ENCODE data around the gene TREML2.
"Not testable (repeated sequence)": the region's sequence is repeated elsewhere in the genome, so short reads cannot be mapped to it uniquely, and the experiment has no call there.

The TREML2 gene

DNA sequence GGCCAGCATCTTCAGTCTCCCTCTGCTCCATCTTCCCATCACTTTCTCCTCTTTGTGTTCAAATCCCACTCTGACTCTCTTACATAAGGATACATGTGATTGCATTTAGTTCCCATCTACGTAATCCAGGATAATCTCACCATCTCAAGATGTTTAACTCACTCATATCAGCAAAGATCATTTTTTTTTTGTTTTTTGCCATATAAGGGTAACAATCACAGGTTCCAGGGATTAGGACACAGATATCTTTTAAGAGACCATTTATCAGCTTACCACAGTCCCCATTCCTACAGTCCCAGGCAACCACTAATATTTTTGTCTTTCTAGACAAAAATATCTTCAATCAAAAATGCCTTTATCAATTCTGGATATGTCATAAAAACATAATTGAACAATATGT is 3.2 kb upstream of the TREML2 start:
- DNase-seq, result no peak

- no peak for DNase-seq
Measured at GRCh38 chr6:41201764-41202173, 820 bp upstream of the TREML2 start.

DNA sequence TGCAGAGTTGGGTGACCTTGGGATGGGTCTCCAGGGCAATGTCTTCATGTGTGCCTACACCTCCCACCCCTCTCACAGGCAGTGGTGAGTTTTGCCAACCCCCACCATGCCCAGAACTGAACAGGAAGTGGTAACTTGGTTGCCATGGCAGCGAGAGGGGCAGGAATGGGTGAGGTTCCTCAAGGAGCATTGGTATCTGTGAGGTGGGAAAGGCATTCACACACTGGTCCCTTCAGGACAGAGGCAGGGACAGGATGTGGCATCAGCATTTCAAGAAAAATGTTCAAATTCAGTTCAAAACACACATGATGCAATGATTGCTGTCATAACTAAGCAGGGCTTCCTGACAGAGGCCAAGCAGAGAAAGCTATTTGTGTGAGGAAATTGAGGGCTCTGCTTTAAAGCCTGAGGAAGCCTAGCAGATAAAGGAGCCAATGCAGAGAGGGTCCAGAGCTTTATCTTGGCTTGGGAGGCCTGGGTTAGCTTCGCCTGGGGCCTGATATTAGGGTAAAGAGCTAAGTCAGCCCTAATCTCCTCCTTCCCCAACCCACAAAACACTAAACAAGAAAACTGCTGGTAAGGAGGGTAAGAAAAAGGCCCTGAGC is 551 bp downstream of the TREML2 start:
- DNase-seq, result peak in 1 of 2 experiments; percentile 2

DNA sequence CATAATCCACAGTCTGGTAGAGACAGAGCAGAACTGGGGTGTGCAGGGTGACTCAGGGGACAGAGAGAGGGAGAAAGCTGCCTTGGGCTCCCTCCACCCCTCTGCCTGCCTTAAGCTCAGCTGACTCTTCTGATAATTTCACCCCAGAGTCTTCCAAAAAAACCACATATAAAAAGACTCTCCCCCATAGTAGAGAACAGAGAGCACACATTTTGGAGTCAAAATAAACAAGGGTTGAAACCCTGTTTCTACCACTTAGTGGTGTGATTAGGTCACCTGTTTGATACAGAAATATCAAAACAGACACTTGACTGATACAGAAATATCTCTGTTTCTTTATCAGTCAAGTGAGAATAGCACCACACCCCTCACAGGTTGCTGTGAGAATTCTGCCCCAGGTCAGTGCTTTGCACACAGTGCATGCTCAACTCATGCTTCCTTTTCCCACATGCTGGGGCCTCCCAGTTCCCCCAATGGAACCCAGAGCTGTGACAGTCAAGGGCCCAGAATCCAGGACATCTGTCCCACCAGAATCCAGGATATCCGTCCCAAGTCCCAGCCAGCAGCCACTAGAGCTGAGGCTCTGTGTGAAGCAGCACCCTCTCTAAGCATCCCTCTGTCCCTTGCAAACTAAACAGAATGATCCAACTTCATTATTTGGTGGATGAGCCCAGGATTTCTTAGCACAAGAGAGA is 1.2 kb downstream of the TREML2 start:
- no peak for DNase-seq

- DNase-seq, result no peak
Measured at GRCh38 chr6:41197234-41197633, 3.7 kb downstream of the TREML2 start.

GRCh38 chr6:41194386-41194785 is 6.6 kb downstream of the TREML2 start:
- DNase-seq, result no peak

GRCh38 chr6:41193884-41194283 is 7.1 kb downstream of the TREML2 start:
- no peak for DNase-seq

- peak; percentile 31 to 79 for DNase-seq
Measured at GRCh38 chr6:41193171-41193734, 7.7 kb downstream of the TREML2 start.

DNA sequence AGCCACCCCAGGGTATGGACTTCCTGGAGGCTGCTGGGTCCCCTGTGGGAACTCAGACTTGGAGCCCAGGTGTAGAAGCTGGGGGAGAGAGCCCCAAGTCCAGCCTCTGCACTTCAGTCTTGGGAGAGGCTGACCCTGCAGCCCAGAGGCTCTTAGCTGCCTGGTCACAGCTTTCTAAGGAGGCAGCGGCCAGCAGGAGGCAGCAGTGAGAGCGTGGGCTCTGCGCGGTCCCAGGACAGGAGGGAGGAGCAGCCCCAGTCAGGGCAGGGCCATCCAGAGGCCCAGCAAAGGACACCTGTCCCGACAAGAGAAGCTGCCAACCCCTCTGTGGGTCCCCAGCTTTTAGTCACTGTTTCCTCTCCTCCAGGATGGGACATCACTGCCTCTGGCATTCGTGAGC is 9.4 kb downstream of the TREML2 start:
- no peak for DNase-seq

GRCh38 chr6:41190791-41191190 is 10.2 kb downstream of the TREML2 start:
- no peak for DNase-seq

DNA sequence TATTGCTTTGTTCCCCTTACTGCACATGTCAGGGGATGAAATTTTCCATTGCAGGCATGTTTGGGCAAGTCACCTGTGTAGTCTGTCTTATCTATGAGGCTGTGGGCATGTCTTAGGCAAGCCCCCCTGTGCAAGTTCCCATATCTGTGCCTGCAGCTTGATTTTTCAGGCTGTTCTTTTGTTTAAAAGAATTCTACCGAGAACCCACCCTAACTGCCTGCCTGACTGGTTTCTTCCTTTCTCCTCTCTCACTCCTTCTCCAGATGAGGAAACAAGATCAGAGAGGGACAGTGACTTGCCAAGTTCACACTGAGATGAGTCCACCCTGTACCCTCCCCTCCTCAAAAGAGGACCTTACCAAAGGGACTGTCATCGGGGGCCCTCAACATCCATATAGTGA is 11.0 kb downstream of the TREML2 start:
- no peak for DNase-seq

- not testable (repeated sequence) for DNase-seq
Measured at GRCh38 chr6:41189046-41189445, 11.9 kb downstream of the TREML2 start.

DNA sequence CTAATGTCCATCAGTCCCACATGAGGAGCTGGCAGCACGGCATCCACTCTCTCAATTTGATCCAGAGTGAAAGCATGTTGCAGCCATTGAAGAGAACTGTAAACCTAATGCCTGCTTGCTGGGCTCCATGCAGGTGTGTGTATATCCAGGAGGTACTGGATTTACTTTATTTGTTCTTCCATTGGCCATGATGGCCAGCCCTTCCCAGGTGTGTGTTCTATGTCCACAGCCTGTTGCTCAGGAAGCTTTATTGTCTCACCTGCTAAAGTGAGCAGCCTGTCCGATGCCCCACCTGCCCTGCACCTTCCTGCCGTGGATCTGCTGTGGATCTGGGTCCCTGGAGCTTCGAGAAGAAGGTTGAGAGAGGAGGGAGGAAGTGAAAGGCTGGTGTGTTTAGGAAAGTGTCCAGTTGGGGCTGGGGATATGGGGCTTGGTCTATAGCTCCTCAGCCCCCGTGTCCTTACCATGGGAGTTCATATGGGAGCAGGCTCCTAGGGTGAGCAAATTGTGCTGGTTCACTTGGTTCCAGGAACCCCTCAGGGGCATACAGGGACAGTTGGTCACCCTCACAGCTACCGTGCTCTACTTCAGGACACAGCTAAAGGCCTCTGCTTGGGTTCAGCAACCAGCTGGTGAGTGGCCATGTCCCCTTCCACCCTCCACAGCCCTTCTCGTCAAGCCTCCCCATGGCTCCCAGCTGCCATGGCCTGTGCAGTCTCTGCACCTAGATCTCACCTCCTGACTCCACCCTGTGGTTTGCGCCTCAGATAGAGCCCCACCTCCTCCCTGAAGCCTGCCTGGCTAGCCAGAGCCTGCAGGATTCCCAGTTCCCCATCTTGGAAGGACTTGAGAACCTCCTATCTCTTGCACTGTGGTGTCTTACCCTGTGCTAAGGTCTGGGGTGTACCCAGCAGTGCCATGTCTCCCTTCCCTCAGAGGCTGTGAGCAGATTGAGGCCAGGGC is 12.7 kb downstream of the TREML2 start:
- DNase-seq, result no peak

- DNase-seq, result no peak
Measured at GRCh38 chr6:41186031-41186562, 14.9 kb downstream of the TREML2 start.

DNA sequence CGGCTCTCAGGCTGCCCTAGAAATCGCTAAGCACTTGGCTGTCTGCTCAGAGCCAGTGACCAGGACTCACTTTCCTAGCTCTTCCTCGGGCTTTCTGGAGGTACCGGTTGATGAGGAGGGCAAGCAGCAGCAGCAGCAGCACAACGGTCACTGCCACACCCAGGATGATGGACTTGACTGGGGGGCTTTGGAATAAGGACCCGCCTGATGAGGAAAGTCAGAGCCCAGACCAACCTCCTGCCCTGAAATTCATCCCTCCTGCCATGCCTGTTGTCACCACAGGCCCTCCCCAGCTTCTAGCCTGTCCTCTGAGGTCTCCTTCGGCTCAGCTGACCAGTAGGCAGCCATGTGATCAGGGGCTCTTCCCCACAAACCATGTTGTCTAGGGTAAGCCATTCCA is 16.2 kb downstream of the TREML2 start:
- no peak for DNase-seq

DNA sequence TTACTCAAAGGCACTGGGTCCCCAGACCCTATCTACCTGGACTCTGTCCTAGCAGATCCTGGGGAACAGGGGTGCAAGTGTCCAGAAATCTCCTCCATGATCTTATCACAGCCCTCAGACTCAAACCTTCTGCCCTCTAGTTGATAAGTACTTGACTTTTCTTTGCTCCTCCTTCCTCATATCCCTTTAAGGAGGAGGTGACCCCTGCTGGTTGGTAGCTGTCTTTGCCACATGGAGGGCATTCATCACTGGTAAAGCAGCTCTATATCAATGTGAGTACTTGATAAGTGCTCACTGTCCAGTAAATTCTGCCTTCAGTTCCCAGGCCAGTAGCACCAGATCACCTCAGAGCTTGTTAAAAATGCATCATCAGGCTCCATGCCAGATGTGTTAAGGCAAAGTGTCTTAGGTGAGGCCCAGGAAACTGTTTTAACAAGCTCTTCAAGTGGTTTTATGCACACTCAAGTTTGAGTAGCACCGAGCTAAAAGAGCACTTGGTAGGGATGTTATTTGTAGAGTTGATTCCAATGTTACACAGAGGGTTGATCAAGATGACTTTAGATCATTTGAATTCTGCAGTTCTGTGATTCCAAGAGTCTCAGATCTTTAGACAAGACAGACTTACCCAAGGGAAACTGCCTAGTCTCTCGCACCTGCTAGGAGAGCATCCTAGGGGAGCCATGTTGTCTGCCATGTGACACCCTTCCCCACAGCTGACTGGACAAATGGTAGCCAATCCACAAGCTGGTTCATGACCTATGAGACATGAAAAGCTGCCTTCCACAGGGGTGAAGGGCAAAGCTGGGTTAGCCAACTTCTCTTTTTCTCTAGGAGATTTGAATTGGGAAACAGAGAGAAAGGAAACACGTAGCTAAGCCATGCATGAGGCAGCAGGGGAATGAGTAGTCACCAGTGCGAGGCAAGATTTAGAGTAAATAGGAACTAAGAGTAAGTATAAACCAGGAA is 18.6 kb downstream of the TREML2 start:
- DNase-seq, result peak; percentile 59 to 79

DNA sequence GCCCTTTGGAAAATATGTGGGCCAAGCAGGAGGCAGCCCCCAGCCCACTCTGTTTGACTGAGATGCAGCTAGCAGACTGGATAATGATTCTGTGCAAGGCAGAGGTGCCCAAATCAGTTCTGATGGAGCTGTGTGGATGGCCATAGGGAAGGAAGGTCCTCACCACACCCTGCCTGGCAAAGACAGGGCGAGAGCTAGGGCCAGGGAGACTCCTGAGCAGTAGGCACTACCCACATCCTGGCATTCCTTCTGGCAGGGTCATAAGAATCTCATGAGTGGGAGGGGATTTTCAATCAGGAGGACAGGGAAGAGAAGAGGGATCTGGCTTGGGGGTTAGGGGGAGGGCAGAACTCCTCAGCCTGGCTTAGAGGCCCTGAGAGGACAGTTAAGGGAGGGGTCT is 19.4 kb downstream of the TREML2 start:
- DNase-seq, result peak in 1 of 2 experiments; percentile 44

DNA sequence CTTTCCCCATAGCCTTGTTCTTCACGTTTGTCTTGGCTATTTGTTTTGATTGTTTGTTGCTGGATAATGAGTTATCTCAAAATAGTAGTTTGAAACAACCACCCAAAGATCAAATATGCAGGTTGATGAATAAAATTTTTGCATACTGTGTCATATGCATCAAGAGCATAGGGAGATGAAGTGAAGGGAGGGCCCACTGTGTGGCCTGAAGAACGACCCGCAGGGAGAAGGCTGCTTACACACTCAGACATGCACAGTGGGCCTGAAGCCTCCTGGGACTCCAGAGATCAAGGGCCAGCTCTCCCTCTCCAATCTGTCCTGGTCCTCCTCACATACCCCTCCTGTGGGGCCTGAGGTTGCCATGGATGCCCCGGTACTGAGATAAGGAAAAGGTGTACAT is 21.8 kb downstream of the TREML2 start:
- no peak for DNase-seq

GRCh38 chr6:41177695-41178094 is 23.3 kb downstream of the TREML2 start:
- DNase-seq, result no peak

DNA sequence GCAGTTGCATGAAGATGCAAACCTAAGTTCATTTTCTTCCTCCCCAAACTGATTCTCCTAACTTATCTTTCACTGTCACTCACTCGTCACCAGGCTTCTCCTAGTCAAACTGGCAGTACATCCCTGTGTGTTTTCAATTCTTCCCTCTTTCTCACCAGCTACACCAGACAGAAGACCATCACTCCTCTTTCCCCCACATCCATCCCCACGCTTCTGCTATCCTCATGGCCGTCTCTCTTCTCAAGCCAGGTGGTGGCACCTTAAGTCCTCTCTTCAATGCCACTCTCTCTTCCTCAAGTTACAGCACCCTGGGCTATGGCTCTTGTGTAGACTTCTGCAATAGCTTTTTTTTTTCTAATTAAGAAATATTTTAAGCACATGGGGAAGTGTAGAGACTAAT is 23.7 kb downstream of the TREML2 start:
- DNase-seq, result no peak

DNA sequence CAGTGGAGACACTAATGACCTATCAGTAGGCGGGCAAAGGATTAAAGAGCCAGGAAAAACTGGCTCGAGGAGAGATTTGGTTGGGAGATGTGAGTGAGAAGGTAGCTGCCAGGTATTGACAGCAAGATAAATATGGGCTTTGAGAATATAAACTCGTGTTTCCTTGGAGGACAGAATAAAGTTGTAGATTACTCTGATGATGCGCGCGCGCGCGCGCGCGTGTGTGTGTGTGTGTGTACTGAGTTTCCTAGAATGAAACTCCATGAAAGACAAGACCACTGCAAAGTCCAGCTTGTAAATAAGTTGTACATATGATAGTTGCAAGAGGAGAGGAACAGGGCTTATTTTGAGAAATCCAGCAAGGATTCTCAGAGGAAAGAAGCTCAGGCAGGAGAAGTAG is 24.8 kb downstream of the TREML2 start:
- no peak for DNase-seq

- no peak for DNase-seq
Measured at GRCh38 chr6:41175084-41175483, 25.9 kb downstream of the TREML2 start.
